Measurements from ENCODE around the gene NSRP1.
"Not testable (repeated sequence)": the region's sequence is repeated elsewhere in the genome, so short reads cannot be mapped to it uniquely, and the experiment has no call there.

The NSRP1 gene

GRCh38 chr17:30101686-30102390 is 14.8 kb upstream of the NSRP1 start:
- DNase-seq, result no peak
- no peaks in the 10 kb centered on the region for H3K9me3 Mint-ChIP-seq

GRCh38 chr17:30103921-30104320 is 12.7 kb upstream of the NSRP1 start:
- Mint-ChIP-seq H3K36me3 (ENCODE audit: low read depth) (no peaks in the 10 kb centered on the region), H3K4me3 (no peak overlapping the region), H3K27ac (no peak overlapping the region), H3K9me3 (no peaks in the 10 kb centered on the region), H3K4me1 (ENCODE audit: low read depth) (peaks cover 5% of the 10 kb centered on the region), H3K27me3 (peaks cover 9% of the 10 kb centered on the region)
- no peak for DNase-seq

More at GRCh38 chr17:30101686-30102390, 14.8 kb upstream of the NSRP1 start:
- Mint-ChIP-seq H3K36me3 (ENCODE audit: low read depth) (no peaks in the 10 kb centered on the region), H3K4me3 (no peak overlapping the region), H3K27me3 (peaks cover 9% of the 10 kb centered on the region), H3K27ac (no peak overlapping the region), H3K4me1 (ENCODE audit: low read depth) (peaks cover 5% of the 10 kb centered on the region)

GRCh38 chr17:30104575-30105339 is 11.9 kb upstream of the NSRP1 start:
- Mint-ChIP-seq H3K36me3 (ENCODE audit: low read depth) (no peaks in the 10 kb centered on the region), H3K4me1 (ENCODE audit: low read depth) (peaks cover 5% of the 10 kb centered on the region), H3K27me3 (peaks cover 10% of the 10 kb centered on the region), H3K4me3 (peak overlapping the region; percentile 75), H3K9me3 (no peaks in the 10 kb centered on the region), H3K27ac (no peak overlapping the region)
- DNase-seq, result peak; percentile 75

GRCh38 chr17:30112794-30113193 is 3.8 kb upstream of the NSRP1 start:
- H3K36me3 Mint-ChIP-seq (ENCODE audit: low read depth), result peaks cover 15% of the 10 kb centered on the region
- H3K4me1 Mint-ChIP-seq (ENCODE audit: low read depth), result peaks cover 21% of the 10 kb centered on the region
- no peak overlapping the region for H3K4me3 Mint-ChIP-seq
- no peak for DNase-seq
- peak overlapping the region; percentile 31 for H3K27ac Mint-ChIP-seq
- H3K9me3 Mint-ChIP-seq, result no peaks in the 10 kb centered on the region
- peaks cover 3% of the 10 kb centered on the region for H3K27me3 Mint-ChIP-seq

GRCh38 chr17:30113213-30113612 is 3.4 kb upstream of the NSRP1 start:
- Mint-ChIP-seq H3K27ac (peak overlapping the region; percentile 31), H3K4me1 (ENCODE audit: low read depth) (peaks cover 24% of the 10 kb centered on the region), H3K4me3 (no peak overlapping the region), H3K9me3 (no peaks in the 10 kb centered on the region), H3K27me3 (peaks cover 3% of the 10 kb centered on the region), H3K36me3 (ENCODE audit: low read depth) (peaks cover 19% of the 10 kb centered on the region)
- no peak for DNase-seq

GRCh38 chr17:30116345-30116660 is 313 bp upstream of the NSRP1 start:
- Mint-ChIP-seq H3K4me1 (ENCODE audit: low read depth) (peaks cover 48% of the 10 kb centered on the region), H3K9me3 (no peaks in the 10 kb centered on the region), H3K27ac (peak overlapping the region; percentile 99), H3K4me3 (peak overlapping the region; percentile 96), H3K36me3 (ENCODE audit: low read depth) (peaks cover 47% of the 10 kb centered on the region), H3K27me3 (no peaks in the 10 kb centered on the region)
- no peak for DNase-seq

GRCh38 chr17:30117675-30118081 is 1.1 kb downstream of the NSRP1 start:
- Mint-ChIP-seq H3K9me3 (no peaks in the 10 kb centered on the region), H3K36me3 (ENCODE audit: low read depth) (peaks cover 59% of the 10 kb centered on the region), H3K4me1 (ENCODE audit: low read depth) (peaks cover 53% of the 10 kb centered on the region), H3K27me3 (no peaks in the 10 kb centered on the region), H3K4me3 (peak overlapping the region; percentile 96), H3K27ac (peak overlapping the region; percentile 99)
- DNase-seq, result no peak

- not testable (repeated sequence) for H3K9me3 Mint-ChIP-seq, DNase-seq, H3K27me3 Mint-ChIP-seq
- H3K4me3 Mint-ChIP-seq, result peak overlapping the region; percentile 96
- peaks cover 66% of the 10 kb centered on the region for H3K36me3 Mint-ChIP-seq (ENCODE audit: low read depth)
- peaks cover 47% of the 10 kb centered on the region for H3K4me1 Mint-ChIP-seq (ENCODE audit: low read depth)
- H3K27ac Mint-ChIP-seq, result peak overlapping the region; percentile 99
Measured at GRCh38 chr17:30118635-30119034, 2.0 kb downstream of the NSRP1 start.

GRCh38 chr17:30124273-30124796 is 7.7 kb downstream of the NSRP1 start:
- H3K9me3 Mint-ChIP-seq, result no peaks in the 10 kb centered on the region
- H3K36me3 Mint-ChIP-seq (ENCODE audit: low read depth), result peaks cover 80% of the 10 kb centered on the region
- H3K4me3 Mint-ChIP-seq, result no peak overlapping the region
- H3K4me1 Mint-ChIP-seq (ENCODE audit: low read depth), result peaks cover 50% of the 10 kb centered on the region
- H3K27ac Mint-ChIP-seq, result peak overlapping the region; percentile 27
- H3K27me3 Mint-ChIP-seq, result no peaks in the 10 kb centered on the region
- no peak for DNase-seq

GRCh38 chr17:30130121-30130520 is 13.5 kb downstream of the NSRP1 start:
- peaks cover 43% of the 10 kb centered on the region for H3K4me1 Mint-ChIP-seq (ENCODE audit: low read depth)
- DNase-seq, result no peak
- H3K36me3 Mint-ChIP-seq (ENCODE audit: low read depth), result peaks cover 86% of the 10 kb centered on the region
- no peaks in the 10 kb centered on the region for H3K27me3 Mint-ChIP-seq
- H3K9me3 Mint-ChIP-seq, result no peaks in the 10 kb centered on the region
- no peak overlapping the region for H3K27ac Mint-ChIP-seq
- H3K4me3 Mint-ChIP-seq, result no peak overlapping the region

- Mint-ChIP-seq H3K27me3 (no peaks in the 10 kb centered on the region), H3K9me3 (no peaks in the 10 kb centered on the region), H3K36me3 (ENCODE audit: low read depth) (peaks cover 81% of the 10 kb centered on the region), H3K27ac (no peak overlapping the region), H3K4me1 (ENCODE audit: low read depth) (peaks cover 38% of the 10 kb centered on the region), H3K4me3 (no peak overlapping the region)
- no peak for DNase-seq
Measured at GRCh38 chr17:30132615-30133014, 16.0 kb downstream of the NSRP1 start.

GRCh38 chr17:30133197-30133596 is 16.6 kb downstream of the NSRP1 start:
- Mint-ChIP-seq H3K27me3 (no peaks in the 10 kb centered on the region), H3K4me3 (no peak overlapping the region), H3K9me3 (no peaks in the 10 kb centered on the region), H3K4me1 (ENCODE audit: low read depth) (peaks cover 42% of the 10 kb centered on the region), H3K27ac (no peak overlapping the region), H3K36me3 (ENCODE audit: low read depth) (peaks cover 85% of the 10 kb centered on the region)
- no peak for DNase-seq

GRCh38 chr17:30134551-30134950 is 17.9 kb downstream of the NSRP1 start:
- no peak overlapping the region for H3K4me3 Mint-ChIP-seq
- DNase-seq, result no peak
- peaks cover 83% of the 10 kb centered on the region for H3K36me3 Mint-ChIP-seq (ENCODE audit: low read depth)
- H3K9me3 Mint-ChIP-seq, result no peaks in the 10 kb centered on the region
- no peaks in the 10 kb centered on the region for H3K27me3 Mint-ChIP-seq
- H3K4me1 Mint-ChIP-seq (ENCODE audit: low read depth), result peaks cover 46% of the 10 kb centered on the region
- H3K27ac Mint-ChIP-seq, result no peak overlapping the region

GRCh38 chr17:30137158-30137557 is 20.5 kb downstream of the NSRP1 start:
- H3K36me3 Mint-ChIP-seq (ENCODE audit: low read depth), result peaks cover 69% of the 10 kb centered on the region
- H3K4me3 Mint-ChIP-seq, result no peak overlapping the region
- no peak for DNase-seq
- H3K9me3 Mint-ChIP-seq, result no peaks in the 10 kb centered on the region
- no peaks in the 10 kb centered on the region for H3K27me3 Mint-ChIP-seq
- H3K27ac Mint-ChIP-seq, result no peak overlapping the region
- peaks cover 44% of the 10 kb centered on the region for H3K4me1 Mint-ChIP-seq (ENCODE audit: low read depth)

GRCh38 chr17:30147860-30148259 is 31.2 kb downstream of the NSRP1 start:
- H3K27ac Mint-ChIP-seq, H3K4me3 Mint-ChIP-seq, H3K27me3 Mint-ChIP-seq, H3K9me3 Mint-ChIP-seq, DNase-seq: not testable (repeated sequence)
- H3K36me3 Mint-ChIP-seq (ENCODE audit: low read depth), result peaks cover 64% of the 10 kb centered on the region
- peaks cover 22% of the 10 kb centered on the region for H3K4me1 Mint-ChIP-seq (ENCODE audit: low read depth)
